K562 (cell line): ENCODE results near the gene SPATC1L. TPM values are rescaled to one million over a fixed set of nuclear protein-coding genes. Genes with fewer than 3 reads are reported as not detected.

Experiments used
- ATAC-seq: fragments of 200-7000 bp; cut with Tn5 transposase; 3 replicates; pipeline ENCODE4 v1.9.1; 2020; ENCODE audit warnings: moderate library complexity
- BruUV-seq: library from RNA; stranded (reverse); fragments of 400-500 nt; replicated peaks from 2 replicates; lab custom pipeline; 2021; lab: Mats Ljungman, UMichigan
- CTCF ChIA-PET: fragments of 300-600 bp; formaldehyde crosslinking; extraction: SDS; loops from one replicate; lab custom pipeline; 2021; ENCODE audit warnings: low intra/inter-chr PET ratio; lab: Yijun Ruan, JAX
- POLR2A ChIA-PET: fragments of 300-600, 350-650 bp; sonication (Branson Sonifier 250); formaldehyde crosslinking; extraction: SDS; loops from one replicate; lab custom pipeline; 2021; ENCODE audit warnings: antibody characterized with exemption, inconsistent platforms; lab: Yijun Ruan, JAX
- DNase-seq, 4 experiments: peaks; one replicate each; pipeline versions ENCODE4 v3.0.0 to v3.0.0-alpha.2; 2011 to 2018; ENCODE audit warnings: low spot score in 3 of 4, mixed read lengths in 3 of 4; ENCODE audit errors: extremely low read depth in 1 of 4
- FAIRE-seq: peaks from 2 replicates; lab custom pipeline; 2011; peaks lifted over from hg19 to GRCh38; lab: Jason Lieb, UNC
- H2AFZ ChIP-seq: 2 replicates; pipeline ENCODE4 v1.6.0; 2011; ENCODE audit warnings: low read depth, low read length, control low read depth, inconsistent platforms
- H3K27ac ChIP-seq: fragments of 200-600 bp; 3 replicates; pipeline ENCODE4 v1.8.0; 2011; ENCODE audit warnings: low read depth, mild to moderate bottlenecking, control low read depth, inconsistent platforms, low read length, moderate library complexity, mixed read lengths; ENCODE audit errors: extremely low read depth
- H3K27me3 ChIP-seq, 2 experiments: fragments of 300-600 bp in 1 of 2; 2 replicates in 1 of 2; 3 replicates in 1 of 2; pipeline versions ENCODE4 v1.6.0 to v1.8.0; 2011; ENCODE audit warnings: inconsistent platforms in 2 of 2, low read length in 2 of 2, mild to moderate bottlenecking in 1 of 2, mixed read lengths in 1 of 2, moderate library complexity in 1 of 2; ENCODE audit not compliant: control insufficient read depth in 2 of 2, insufficient read depth in 2 of 2
- H3K36me3 ChIP-seq: fragments of 300-600 bp; 3 replicates; pipeline ENCODE4 v1.8.0; 2011; ENCODE audit warnings: mild to moderate bottlenecking, low read length, inconsistent platforms; ENCODE audit not compliant: control insufficient read depth, insufficient read depth
- H3K4me1 ChIP-seq, 2 experiments: fragments of 200-600 bp in 1 of 2; replicated peaks in 1 of 2; 2 replicates in 1 of 2; 3 replicates in 1 of 2; pipeline versions ENCODE4 v1.5.1 to v1.8.0; 2011; ENCODE audit warnings: inconsistent platforms in 2 of 2, low read length in 2 of 2, mild to moderate bottlenecking in 1 of 2, mixed read lengths in 1 of 2, moderate library complexity in 1 of 2; ENCODE audit not compliant: control insufficient read depth in 2 of 2, insufficient read depth in 2 of 2
- H3K4me2 ChIP-seq: 2 replicates; pipeline ENCODE4 v1.6.1; 2011; ENCODE audit warnings: low read length, control low read depth, inconsistent platforms, mixed read lengths; ENCODE audit not compliant: insufficient read depth
- H3K4me3 ChIP-seq: fragments of 200-600 bp; sonication (generic), shearing (Covaris generic); 2 replicates; pipeline ENCODE4 v1.5.1; 2016; ENCODE audit warnings: control low read depth, inconsistent platforms
- H3K79me2 ChIP-seq: fragments of 200-600 bp; 3 replicates; pipeline ENCODE4 v1.8.0; 2011; ENCODE audit warnings: low read length, inconsistent platforms; ENCODE audit not compliant: control insufficient read depth, insufficient read depth
- H3K9ac ChIP-seq, 2 experiments: 2 replicates each; pipeline versions ENCODE4 v1.6.0 to v1.6.1; 2011; ENCODE audit warnings: low read depth in 2 of 2, low read length in 2 of 2, control low read depth in 1 of 2, inconsistent platforms in 1 of 2, mild to moderate bottlenecking in 1 of 2, mixed read lengths in 1 of 2; ENCODE audit not compliant: insufficient read depth in 1 of 2
- H3K9me1 ChIP-seq: one replicate; pipeline ENCODE4 v1.6.0; 2011; ENCODE audit warnings: inconsistent platforms, mild to moderate bottlenecking, low read length, moderate library complexity; ENCODE audit not compliant: control insufficient read depth, insufficient read depth
- H3K9me3 ChIP-seq: replicated peaks from 2 replicates; pipeline ENCODE4 v1.5.1; 2011; ENCODE audit warnings: low read depth, low read length, inconsistent platforms; ENCODE audit not compliant: control insufficient read depth, insufficient read depth
- H4K20me1 ChIP-seq: replicated peaks from 2 replicates; pipeline ENCODE4 v1.6.1; 2011; ENCODE audit warnings: low read length, inconsistent platforms, mixed read lengths; ENCODE audit not compliant: control insufficient read depth, insufficient read depth
- JUNB ChIP-seq: fragments of 450-650 bp; formaldehyde crosslinking; conservative IDR thresholded peaks from 2 replicates; pipeline ENCODE4 v1.4.0; 2020; ENCODE audit warnings: mild to moderate bottlenecking
- KDM5B ChIP-seq: fragments of 200-600 bp; sonication (generic); IDR thresholded peaks from 2 replicates; pipeline ENCODE4 v1.6.1; 2012; ENCODE audit warnings: low read depth, mild to moderate bottlenecking, moderate library complexity, low read length, control low read depth, inconsistent platforms; ENCODE audit not compliant: insufficient replicate concordance
- MAFF ChIP-seq: IDR thresholded peaks from 2 replicates; pipeline ENCODE4 v1.6.1; 2012; ENCODE audit warnings: low read length, improper control_type of control experiment
- MBD2 ChIP-seq: sonication (generic); IDR thresholded peaks from 2 replicates; pipeline ENCODE4 v1.6.1; 2016; ENCODE audit warnings: low read depth, borderline replicate concordance
- SIX5 ChIP-seq, 2 experiments: IDR thresholded peaks; 2 replicates each; pipeline ENCODE4 v1.6.1; 2011; ENCODE audit warnings: low read length in 2 of 2, borderline replicate concordance in 1 of 2, low read depth in 1 of 2, mild to moderate bottlenecking in 1 of 2, moderate library complexity in 1 of 2; ENCODE audit not compliant: insufficient read depth in 1 of 2
- SMAD2 ChIP-seq: fragments of 150-350 bp; IDR thresholded peaks from 2 replicates; pipeline ENCODE4 v1.6.1; 2014; ENCODE audit warnings: low read depth, mild to moderate bottlenecking, low read length
- SRSF1 ChIP-seq: fragments of 200-400 bp; formaldehyde crosslinking; IDR thresholded peaks from 2 replicates; pipeline ENCODE4 v1.6.1; 2017; ENCODE audit warnings: mild to moderate bottlenecking, low read depth, low read length, moderate library complexity
- TCF7 ChIP-seq: sonication (generic); IDR thresholded peaks from 2 replicates; pipeline ENCODE4 v1.6.1; 2016; ENCODE audit warnings: antibody characterized with exemption, borderline replicate concordance
- THRAP3 ChIP-seq: fragments of 450-650 bp; IDR thresholded peaks from 2 replicates; pipeline ENCODE4 v1.6.1; 2016; ENCODE audit warnings: mild to moderate bottlenecking, inconsistent platforms, borderline replicate concordance
- ZNF3 ChIP-seq: fragments of 250-450 bp; sonication (Bioruptor Pico); IDR thresholded peaks from 2 replicates; pipeline ENCODE4 v1.5.0; 2021; ENCODE audit warnings: mild to moderate bottlenecking, moderate library complexity
- ZNF324 ChIP-seq: fragments of 250-450 bp; sonication (Bioruptor Pico); IDR thresholded peaks from 2 replicates; pipeline ENCODE4 v1.4.0; 2020; ENCODE audit warnings: mild to moderate bottlenecking
- WGBS: fragments of 100-300 bp; shearing (Covaris generic); methylation state at CpG from one replicate; pipeline ENCODE4 v1.1.6; 2016; ENCODE audit warnings: low coverage, mixed read lengths; ENCODE audit not compliant: insufficient coverage; ENCODE audit errors: missing lambda C conversion rate; 5-methylcytosine and 5-hydroxymethylcytosine counted together
- in situ Hi-C: fragments of 300-500 bp; cut with MboI; formaldehyde crosslinking; loops from 4 replicates; pipeline ENCODE4 v1.15.0; 2018; ENCODE audit warnings: inconsistent platforms, mixed read lengths
- intact Hi-C: fragments of 100-400 bp; cut with micrococcal nuclease; formaldehyde crosslinking; loops from 2 replicates; pipeline ENCODE4 v1.14.2; 2022
- polyA plus RNA-seq, 8 experiments: library from polyadenylated mRNA; depleted of rRNA in 4 of 8; stranded (reverse) in 5 of 8; unstranded in 3 of 8; fragments of >200 nt; fragmentation: Nextera tagmentation in 2 of 8; fragmentation: Illumina TruSeq in 1 of 8; extraction: Ambion mirVana in 2 of 8; extraction: Trizol in 1 of 8; gene quantifications; 2 replicates each; pipeline versions ENCODE4 v1.2.1 to v1.2.3, GENCODE V29; 2011 to 2014; ENCODE audit warnings: inconsistent platforms in 1 of 8, missing spikeins in 1 of 8
- total RNA-seq, 7 experiments: library from RNA; depleted of rRNA in 6 of 7; stranded (reverse); fragments of >200 nt in 6 of 7; fragmentation: Illumina TruSeq in 2 of 7; extraction: Trizol in 2 of 7; gene quantifications; 2 replicates each; pipeline versions ENCODE4 v1.2.1 to v1.2.3, GENCODE V29; 2011 to 2021; ENCODE audit warnings: low replicate concordance in 1 of 7
- TF ChIP-seq, protein P1 (sequence below): IDR thresholded peaks from 2 replicates; pipeline ENCODE4 v1.6.1; 2016; ENCODE audit warnings: missing genetic modification characterization, missing compliant biosample characterization

The SPATC1L gene
- total and polyA plus RNA-seq, 9 of the 15 experiments (the other 6 are each of a cell fraction or from before 2014, with no cell fraction given): 0.14 to 121 (median 34.0) TPM; not detected in 1

- Histone ChIP-seq H3K9me1 (no peaks in the 10 kb centered on the region), H3K4me2 (no peak overlapping the region), H3K4me1 (peaks cover 0 to 57% of the 10 kb centered on the region in 2 experiments; a peak in 2 of 5 replicates), H3K79me2 (no peaks in the 10 kb centered on the region), H4K20me1 (no peaks in the 10 kb centered on the region; the same call in 1 of the 2 replicates), H3K9ac (no peak overlapping the region), H2AFZ (no peak overlapping the region), H3K27me3 (peaks cover 26 to 82% of the 10 kb centered on the region in 2 experiments; a peak in 4 of 5 replicates), H3K36me3 (no peaks in the 10 kb centered on the region), H3K27ac (no peak overlapping the region), H3K9me3 (no peaks in the 10 kb centered on the region; the same call in 1 of the 2 replicates), H3K4me3 (no peak overlapping the region)
- no peak for TF ChIP-seq SRSF1
- no peak for TF ChIP-seq THRAP3
- no peak for TF ChIP-seq TCF7
- TF ChIP-seq SIX5 (IDR thresholded peaks at IDR 0.05; ENCODE audit: borderline replicate concordance in 1 of 2, insufficient read depth in 1 of 2, low read depth in 1 of 2, low read length in 2 of 2): no peak
- no peak for TF ChIP-seq JUNB
- TF ChIP-seq ZNF3 (CRISPR knock-in tag): no peak
- TF ChIP-seq MBD2: no peak
- TF ChIP-seq, protein P1, sequence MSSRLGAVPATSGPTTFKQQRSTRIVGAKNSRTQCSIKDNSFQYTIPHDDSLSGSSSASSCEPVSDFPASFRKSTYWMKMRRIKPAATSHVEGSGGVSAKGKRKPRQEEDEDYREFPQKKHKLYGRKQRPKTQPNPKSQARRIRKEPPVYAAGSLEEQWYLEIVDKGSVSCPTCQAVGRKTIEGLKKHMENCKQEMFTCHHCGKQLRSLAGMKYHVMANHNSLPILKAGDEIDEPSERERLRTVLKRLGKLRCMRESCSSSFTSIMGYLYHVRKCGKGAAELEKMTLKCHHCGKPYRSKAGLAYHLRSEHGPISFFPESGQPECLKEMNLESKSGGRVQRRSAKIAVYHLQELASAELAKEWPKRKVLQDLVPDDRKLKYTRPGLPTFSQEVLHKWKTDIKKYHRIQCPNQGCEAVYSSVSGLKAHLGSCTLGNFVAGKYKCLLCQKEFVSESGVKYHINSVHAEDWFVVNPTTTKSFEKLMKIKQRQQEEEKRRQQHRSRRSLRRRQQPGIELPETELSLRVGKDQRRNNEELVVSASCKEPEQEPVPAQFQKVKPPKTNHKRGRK (tag): no peak
- no peak for TF ChIP-seq KDM5B
- TF ChIP-seq ZNF324 (CRISPR knock-in tag): no peak
- no peak for TF ChIP-seq MAFF
- no peak for TF ChIP-seq SMAD2
- DNase-seq (no peak), ATAC-seq (no peak), FAIRE-seq (no peak)
- POLR2A ChIA-PET: interaction anchor here (0.6 to 0.7 kb wide), 2 partner anchors 14 to 289 kb away, joined by 3 read pairs; no protein-coding TSS in a partner anchor
- WGBS: 15% methylated on average over 19 of the region's 20 CpGs
- in situ Hi-C loops: no loop called here
- intact Hi-C loops: no loop called here
- no TSS peak for BruUV-seq
- CTCF ChIA-PET: no interaction called here
Measured at GRCh38 chr21:46116189-46116775, 68.0 kb downstream of the SPATC1L start.
